GM23248 (cell line): ENCODE measurements around the gene CARD8. TPM values are rescaled to one million over a fixed set of nuclear protein-coding genes. Genes with fewer than 3 reads are reported as not detected.
"Not testable (repeated sequence)": the region's sequence is repeated elsewhere in the genome, so short reads cannot be mapped to it uniquely, and the experiment has no call there.

Experiments
- DNase-seq: peaks from one replicate; pipeline ENCODE4 v3.0.0-alpha.2; 2015
- H2AFZ ChIP-seq: fragments of 200-600 bp; sonication (generic); 2 replicates; pipeline ENCODE4 v1.6.1; 2016; ENCODE audit warnings: antibody characterized with exemption
- H3F3A ChIP-seq: fragments of 200-600 bp; sonication (generic); 2 replicates; pipeline ENCODE4 v1.6.1; 2016; ENCODE audit warnings: mild to moderate bottlenecking, antibody characterized with exemption, mixed run types; ENCODE audit not compliant: insufficient read depth
- H3K27ac ChIP-seq: fragments of 200-600 bp; sonication (generic); 2 replicates; pipeline ENCODE4 v1.5.1; 2016; ENCODE audit warnings: mild to moderate bottlenecking
- H3K27me3 ChIP-seq: fragments of 200-600 bp; sonication (generic); replicated peaks from 2 replicates; pipeline ENCODE4 v1.6.1; 2016; ENCODE audit warnings: mild to moderate bottlenecking; ENCODE audit not compliant: insufficient read depth
- H3K36me3 ChIP-seq: fragments of 200-600 bp; sonication (generic); 2 replicates; pipeline ENCODE4 v1.6.1; 2016; ENCODE audit warnings: low read depth, mild to moderate bottlenecking
- H3K4me1 ChIP-seq: fragments of 200-600 bp; sonication (generic); 2 replicates; pipeline ENCODE4 v1.6.1; 2016; ENCODE audit warnings: mild to moderate bottlenecking; ENCODE audit not compliant: insufficient read depth
- H3K4me2 ChIP-seq: fragments of 200-600 bp; sonication (generic); one replicate; pipeline ENCODE4 v1.6.1; 2016; ENCODE audit warnings: mild to moderate bottlenecking; ENCODE audit not compliant: unreplicated experiment
- H3K4me3 ChIP-seq: fragments of 200-600 bp; sonication (generic); 2 replicates; pipeline ENCODE4 v1.5.1; 2016; ENCODE audit warnings: mild to moderate bottlenecking
- H3K79me2 ChIP-seq: fragments of 200-600 bp; sonication (generic); 2 replicates; pipeline ENCODE4 v1.6.1; 2016; ENCODE audit warnings: mild to moderate bottlenecking; ENCODE audit not compliant: insufficient read depth
- H3K9ac ChIP-seq: fragments of 200-600 bp; sonication (generic); 2 replicates; pipeline ENCODE4 v1.6.1; 2016; ENCODE audit warnings: mild to moderate bottlenecking
- H3K9me2 ChIP-seq: fragments of 200-600 bp; sonication (generic); 2 replicates; pipeline ENCODE4 v1.6.1; 2016; ENCODE audit warnings: mixed run types, mild to moderate bottlenecking, moderate library complexity; ENCODE audit not compliant: insufficient read depth
- H3K9me3 ChIP-seq: fragments of 200-600 bp; sonication (generic); one replicate; pipeline ENCODE4 v1.6.1; 2017; ENCODE audit warnings: low read depth
- H4K20me1 ChIP-seq: fragments of 200-600 bp; sonication (generic); 2 replicates; pipeline ENCODE4 v1.6.0; 2016; ENCODE audit not compliant: insufficient read depth
- EZH2 ChIP-seq: fragments of 200-600 bp; sonication (generic); IDR thresholded peaks from 2 replicates; pipeline ENCODE4 v1.6.1; 2018; ENCODE audit warnings: antibody characterized with exemption, mild to moderate bottlenecking; ENCODE audit not compliant: insufficient read depth, poor library complexity, severe bottlenecking
- EZH2phosphoT487 ChIP-seq: fragments of 200-600 bp; sonication (generic); IDR thresholded peaks from 2 replicates; pipeline ENCODE4 v1.6.1; 2018; ENCODE audit warnings: antibody characterized with exemption, moderate library complexity, mild to moderate bottlenecking, low read depth; ENCODE audit not compliant: insufficient read depth
- WGBS, 2 experiments: methylation state at CpG; one replicate each; pipeline ENCODE4 v1.1.6; 2015 to 2017; ENCODE audit warnings: low lambda C conversion rate in 2 of 2, low coverage in 1 of 2; ENCODE audit errors: missing lambda C conversion rate in 2 of 2; 5-methylcytosine and 5-hydroxymethylcytosine counted together
- in situ Hi-C: fragments of 300-500 bp; cut with MboI; formaldehyde crosslinking; loops from 2 replicates; pipeline ENCODE4 v1.15.0; 2020
- polyA plus RNA-seq: library from polyadenylated mRNA; unstranded; fragments of >200 nt; fragmentation: Nextera tagmentation; extraction: Ambion mirVana; gene quantifications from 2 replicates; pipeline ENCODE4 v1.2.1, GENCODE V29; 2016
- total RNA-seq: library from RNA; depleted of rRNA; stranded (reverse); fragments of >200 nt; shearing (Covaris generic); gene quantifications from 2 replicates; pipeline ENCODE4 v1.2.3, GENCODE V29; 2014

Gene CARD8
- total and polyA plus RNA-seq, 2 experiments from 2014 or later = 6.3 to 12.9 TPM

GRCh38 chr19:48230555-48231129 lies 25.1 kb downstream of the CARD8 start:
- in situ Hi-C loops = no loop called here

GRCh38 chr19:48221628-48222027 lies 34.1 kb downstream of the CARD8 start:
- Histone ChIP-seq H4K20me1 (no peaks in the 10 kb centered on the region), H2AFZ (no peak overlapping the region), H3K36me3 (no peaks in the 10 kb centered on the region), H3K9me3 (no peaks in the 10 kb centered on the region), H3K9ac (no peak overlapping the region), H3K27me3 (no peaks in the 10 kb centered on the region), H3K79me2 (no peaks in the 10 kb centered on the region), H3K4me1 (0 out of 2 replicates have a peak, but pooled peaks cover 3% of the 10 kb centered on the region), H3K9me2 (no peaks in the 10 kb centered on the region), H3K27ac (no peak overlapping the region), H3K4me3 (no peak overlapping the region), H3K4me2 (no peak overlapping the region), H3F3A (no peaks in the 10 kb centered on the region)
- WGBS, 2 experiments = 95 to 97% methylated on average over 5 of the region's 5 CpGs
- no peak for DNase-seq
- TF ChIP-seq EZH2phosphoT487 (no peak), EZH2 (no peak)
- in situ Hi-C loops = no loop called here

More at GRCh38 chr19:48230555-48231129, 25.1 kb downstream of the CARD8 start:
- DNase-seq = no peak
- WGBS, 2 experiments = 94 to 98% methylated on average over 17 to 19 of the region's 19 CpGs
- Histone ChIP-seq H3K36me3 (0 out of 2 replicates have a peak, but pooled peaks cover 3% of the 10 kb centered on the region), H3K27ac (no peak overlapping the region), H4K20me1 (no peaks in the 10 kb centered on the region), H3K9me2 (no peaks in the 10 kb centered on the region), H3K9me3 (no peaks in the 10 kb centered on the region), H2AFZ (no peak overlapping the region), H3K4me3 (no peak overlapping the region), H3F3A (no peaks in the 10 kb centered on the region), H3K4me1 (no peaks in the 10 kb centered on the region), H3K79me2 (no peaks in the 10 kb centered on the region), H3K9ac (no peak overlapping the region), H3K4me2 (no peak overlapping the region), H3K27me3 (no peaks in the 10 kb centered on the region)
- TF ChIP-seq EZH2phosphoT487 = no peak

- WGBS, 2 experiments = 98 to 100% methylated on average over 3 of the region's 3 CpGs
- DNase-seq, H3K36me3 ChIP-seq, in situ Hi-C loops, H3K27ac ChIP-seq, H3K4me1 ChIP-seq, H3K9me2 ChIP-seq, H3K4me2 ChIP-seq, H3F3A ChIP-seq, H3K9me3 ChIP-seq, H3K79me2 ChIP-seq, H2AFZ ChIP-seq, H3K9ac ChIP-seq, H4K20me1 ChIP-seq, H3K27me3 ChIP-seq, H3K4me3 ChIP-seq: not testable (repeated sequence)
Measured at GRCh38 chr19:48220784-48221183, 34.9 kb downstream of the CARD8 start.

- WGBS, 2 experiments = 77 to 80% methylated on average over 6 of the region's 6 CpGs
- no peak for DNase-seq
Measured at GRCh38 chr19:48218997-48219396, 36.7 kb downstream of the CARD8 start.

GRCh38 chr19:48216933-48217332 lies 38.8 kb downstream of the CARD8 start:
- Histone ChIP-seq H3K27ac (no peak overlapping the region), H3K9ac (no peak overlapping the region), H3K9me2 (no peaks in the 10 kb centered on the region), H3K36me3 (no peaks in the 10 kb centered on the region), H3K27me3 (no peaks in the 10 kb centered on the region), H3K9me3 (no peaks in the 10 kb centered on the region), H3K79me2 (no peaks in the 10 kb centered on the region), H3K4me1 (0 out of 2 replicates have a peak, but pooled peaks cover 3% of the 10 kb centered on the region), H3K4me3 (no peak overlapping the region), H3K4me2 (no peak overlapping the region), H2AFZ (no peak overlapping the region), H3F3A (no peaks in the 10 kb centered on the region), H4K20me1 (no peaks in the 10 kb centered on the region)
- WGBS, 2 experiments = 93 to 94% methylated on average over 14 of the region's 14 CpGs
- no peak for TF ChIP-seq EZH2
- TF ChIP-seq EZH2phosphoT487 = no peak
- DNase-seq = no peak
- in situ Hi-C loops = no loop called here

More at GRCh38 chr19:48218997-48219396, 36.7 kb downstream of the CARD8 start:
- 0 out of 2 replicates have a peak, but pooled peaks cover 3% of the 10 kb centered on the region for H3K4me1 ChIP-seq
- H3K27ac ChIP-seq = no peak overlapping the region
- H3K36me3 ChIP-seq = no peaks in the 10 kb centered on the region
- no peaks in the 10 kb centered on the region for H4K20me1 ChIP-seq
- in situ Hi-C loops = no loop called here
- no peak overlapping the region for H2AFZ ChIP-seq
- H3K9me3 ChIP-seq = no peaks in the 10 kb centered on the region
- H3K4me3 ChIP-seq = no peak overlapping the region
- H3K9me2 ChIP-seq = no peaks in the 10 kb centered on the region
- H3F3A ChIP-seq = no peaks in the 10 kb centered on the region
- H3K79me2 ChIP-seq = no peaks in the 10 kb centered on the region
- TF ChIP-seq EZH2 = no peak
- TF ChIP-seq EZH2phosphoT487 = no peak
- no peak overlapping the region for H3K9ac ChIP-seq
- no peaks in the 10 kb centered on the region for H3K27me3 ChIP-seq
- no peak overlapping the region for H3K4me2 ChIP-seq
